OCI-M1 (cell line): ENCODE data around the gene BIVM.
"Not testable (repeated sequence)": the region's sequence is repeated elsewhere in the genome, so short reads cannot be mapped to it uniquely, and the experiment has no call there.

Experiments used
- DNase-seq: peaks from one replicate; lab custom pipeline; 2025; lab: John Stamatoyannopoulos, UW

BIVM gene, protein sequence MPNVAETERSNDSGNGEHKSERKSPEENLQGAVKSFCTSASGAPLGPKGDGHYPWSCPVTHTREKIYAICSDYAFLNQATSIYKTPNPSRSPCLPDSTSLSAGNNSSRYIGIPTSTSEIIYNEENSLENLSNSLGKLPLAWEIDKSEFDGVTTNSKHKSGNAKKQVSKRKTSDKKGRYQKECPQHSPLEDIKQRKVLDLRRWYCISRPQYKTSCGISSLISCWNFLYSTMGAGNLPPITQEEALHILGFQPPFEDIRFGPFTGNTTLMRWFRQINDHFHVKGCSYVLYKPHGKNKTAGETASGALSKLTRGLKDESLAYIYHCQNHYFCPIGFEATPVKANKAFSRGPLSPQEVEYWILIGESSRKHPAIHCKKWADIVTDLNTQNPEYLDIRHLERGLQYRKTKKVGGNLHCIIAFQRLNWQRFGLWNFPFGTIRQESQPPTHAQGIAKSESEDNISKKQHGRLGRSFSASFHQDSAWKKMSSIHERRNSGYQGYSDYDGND

DNA sequence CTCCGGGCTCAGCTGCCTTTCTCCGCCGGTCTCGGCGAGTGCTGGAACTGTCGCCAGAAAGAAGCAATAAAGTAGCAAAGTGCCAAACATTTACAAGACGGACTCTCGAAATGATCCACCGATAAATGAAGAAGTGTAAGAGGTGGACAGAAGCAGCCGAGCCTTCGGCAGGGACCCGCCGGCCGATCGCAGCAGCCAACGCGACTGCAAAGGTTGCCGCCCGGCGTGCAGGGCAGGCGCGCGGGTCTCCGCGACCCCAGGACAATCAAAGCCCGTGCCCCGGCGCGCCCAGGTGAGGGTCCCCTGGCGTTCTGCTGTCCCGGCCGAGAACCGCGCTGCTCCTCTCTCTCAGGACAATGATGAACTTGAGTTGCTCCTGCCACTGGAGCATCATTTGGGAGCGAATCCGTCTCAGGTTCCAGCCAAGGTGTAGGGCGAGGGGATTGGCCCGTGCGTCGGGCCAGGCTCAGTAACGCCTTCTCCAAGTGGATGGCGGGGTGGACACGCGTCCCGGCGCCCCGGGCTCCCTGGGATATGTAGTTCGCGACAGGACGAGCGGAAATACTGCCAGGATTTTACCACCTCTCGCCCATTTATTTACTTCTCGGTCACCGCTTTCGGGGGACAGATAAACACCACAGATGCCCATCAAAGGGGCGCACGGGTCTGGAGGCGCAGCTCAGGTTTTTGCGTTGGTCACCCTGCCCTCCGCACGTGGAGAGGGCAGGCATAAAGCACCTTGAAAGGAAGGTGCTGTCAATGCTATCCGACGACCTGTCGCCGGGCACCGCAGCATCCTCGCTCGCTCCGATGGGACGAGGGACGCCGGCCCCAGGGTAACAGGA, at the start of gene BIVM, which contains the start of gene POGLUT2:
BIVM (plus strand) TSS at position 539 of the 845 bp plus-strand sequence. CDS start 8,149 bp downstream, outside the sequence.
POGLUT2 (minus strand) TSS at position 396 of the 845 bp plus-strand sequence; CDS start at position 90, 306 bp downstream.
- peak; percentile 93 for DNase-seq

DNA sequence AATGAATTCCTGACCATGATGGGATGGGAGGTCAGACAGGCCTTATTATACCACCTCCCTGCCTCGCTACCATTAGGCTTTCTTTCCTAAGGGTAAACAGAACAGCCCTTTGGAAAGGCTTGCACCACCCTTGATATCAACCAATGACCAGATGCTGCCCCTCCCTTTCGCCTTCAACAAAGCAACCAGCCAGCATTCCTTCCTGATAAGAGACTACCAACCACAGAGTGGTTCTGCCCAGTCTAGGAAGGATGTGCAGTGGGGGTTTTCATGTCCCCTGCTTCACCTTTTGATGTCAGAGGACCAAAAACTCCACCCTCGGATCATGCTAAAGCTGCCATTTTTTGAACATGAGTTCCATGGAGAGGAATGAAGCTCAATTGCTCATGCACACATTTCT, 47.0 kb upstream of the BIVM start:
- DNase-seq = peak; percentile 39

DNA sequence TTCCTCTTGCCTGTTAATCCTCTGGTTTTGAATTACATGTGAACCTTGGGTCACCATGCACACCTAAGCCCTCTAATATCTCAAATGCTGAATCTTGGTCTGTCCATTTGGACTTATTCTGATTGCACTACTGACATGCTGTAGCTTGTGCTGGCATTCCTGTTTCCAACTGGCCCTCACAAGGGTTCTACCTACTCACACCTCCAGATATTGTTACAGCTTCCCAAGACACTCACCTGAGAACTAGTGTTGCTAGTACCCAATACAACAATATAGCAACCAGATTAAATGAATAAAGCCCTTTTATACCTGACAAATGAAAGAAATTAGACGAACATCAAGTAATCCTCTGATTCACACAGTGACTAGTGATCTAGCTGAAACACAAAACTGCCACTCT, 41.9 kb upstream of the BIVM start:
- no peak for DNase-seq

DNA sequence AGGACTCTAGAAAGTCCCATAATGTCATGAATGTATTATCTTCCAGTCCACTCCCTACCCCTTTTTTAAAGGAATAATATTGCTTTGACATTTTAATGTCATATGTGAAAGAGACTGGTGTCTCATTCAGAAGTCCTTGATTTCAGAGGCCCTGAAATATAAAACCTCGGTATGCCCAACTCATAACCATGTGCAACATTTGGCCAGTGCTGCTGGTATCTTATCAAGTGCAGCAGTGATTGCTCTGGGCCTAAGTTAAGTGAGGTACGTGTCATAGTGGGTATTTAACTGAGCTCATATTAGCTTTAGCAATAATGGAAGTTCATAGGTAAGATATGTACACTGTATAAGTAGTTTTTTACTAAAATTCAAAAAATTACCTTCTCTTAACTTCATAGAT, 40.1 kb upstream of the BIVM start:
- DNase-seq = no peak

DNA sequence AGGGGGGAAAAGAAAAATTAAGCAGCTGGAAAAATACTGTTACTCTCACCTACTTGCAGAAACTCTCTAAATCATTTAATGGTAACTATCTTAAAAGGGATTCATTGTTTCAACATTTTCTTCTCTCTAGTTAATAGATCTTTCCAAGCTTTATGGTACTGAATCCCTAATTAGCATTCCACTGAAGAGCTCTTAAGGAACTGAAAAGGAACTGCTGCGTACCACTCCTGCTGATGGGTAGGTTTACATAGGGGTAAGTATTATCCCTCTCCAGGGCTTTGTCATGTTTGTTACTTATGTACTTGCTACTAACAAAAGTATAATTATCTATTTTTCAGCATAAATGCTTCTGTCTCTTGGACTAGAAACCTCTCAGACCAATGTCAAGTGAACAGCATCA, 37.8 kb upstream of the BIVM start:
- no peak for DNase-seq

DNA sequence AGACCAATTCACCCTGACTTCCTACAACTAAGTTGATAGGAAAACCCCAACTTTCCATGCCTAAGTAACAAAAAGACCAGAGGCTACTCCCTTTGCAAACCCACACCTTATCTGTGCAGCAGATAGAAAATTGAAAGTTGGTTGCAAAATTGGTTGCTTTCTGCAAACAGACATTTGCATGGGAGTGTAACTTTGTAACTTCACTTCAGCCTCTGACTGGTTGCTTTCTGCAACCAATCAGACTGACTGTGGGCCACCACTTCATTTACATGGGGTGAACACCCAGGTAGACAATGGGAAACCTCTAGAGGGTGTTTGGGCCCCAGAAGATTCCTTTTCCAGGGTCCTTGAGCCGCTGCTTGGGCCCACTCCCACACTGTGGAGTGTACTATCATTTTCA, 35.2 kb upstream of the BIVM start:
- peak; percentile 54 for DNase-seq

DNA sequence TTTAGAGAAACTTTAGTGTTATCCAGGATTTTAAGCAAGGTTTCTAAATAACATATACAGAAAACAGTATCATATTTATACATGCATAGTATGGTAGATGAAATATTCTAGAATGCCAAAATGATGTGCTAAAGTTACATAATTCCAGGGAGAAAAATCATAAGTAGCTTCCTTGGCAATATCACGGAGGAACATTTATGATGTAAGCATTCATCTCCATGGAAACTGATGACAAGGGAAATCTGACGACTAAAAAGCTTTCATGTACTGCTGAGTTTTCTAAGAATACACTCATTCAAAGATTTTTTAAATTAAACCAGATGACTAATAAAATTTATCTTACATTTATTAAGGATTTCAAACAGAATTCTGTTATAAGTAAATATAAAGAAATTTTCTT, 30.0 kb upstream of the BIVM start:
- no peak for DNase-seq

DNA sequence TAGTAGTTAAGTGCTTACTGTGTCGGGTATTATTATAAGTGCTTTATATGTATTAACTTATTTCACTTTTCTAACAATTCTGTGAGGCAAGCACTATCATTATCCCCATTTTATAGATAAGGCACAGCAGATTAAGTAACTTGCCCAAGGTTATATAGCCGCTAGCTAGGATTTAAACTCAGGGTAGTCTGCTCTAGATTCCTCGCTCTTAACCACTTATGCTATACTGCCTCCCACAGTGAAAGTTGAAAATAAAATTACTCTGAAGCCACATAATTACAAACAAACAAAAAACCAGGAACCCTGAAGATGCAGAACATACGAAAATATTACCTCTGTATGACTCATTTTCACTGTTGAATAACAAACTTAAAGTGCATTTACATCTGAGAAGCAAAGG, 29.2 kb upstream of the BIVM start:
- DNase-seq = peak; percentile 32

DNA sequence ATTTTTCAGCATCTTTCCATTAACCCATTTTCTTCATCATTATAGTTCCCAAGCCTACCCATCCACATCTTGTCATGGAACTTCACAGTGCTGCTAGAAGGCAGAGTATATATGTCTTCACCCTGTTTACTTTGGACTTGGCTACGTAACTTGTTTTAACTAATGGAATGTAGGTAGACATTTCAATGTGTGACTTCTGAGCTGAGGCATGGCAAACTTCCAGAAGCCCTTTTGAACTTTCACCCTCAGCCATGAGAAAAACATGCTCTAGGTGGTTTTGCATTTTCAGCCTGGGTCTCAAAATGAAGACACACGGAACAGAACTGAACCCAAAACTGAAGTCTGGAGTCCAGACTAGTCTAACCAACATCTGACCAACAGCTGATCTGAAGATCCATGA, 28.5 kb upstream of the BIVM start:
- DNase-seq = no peak

DNA sequence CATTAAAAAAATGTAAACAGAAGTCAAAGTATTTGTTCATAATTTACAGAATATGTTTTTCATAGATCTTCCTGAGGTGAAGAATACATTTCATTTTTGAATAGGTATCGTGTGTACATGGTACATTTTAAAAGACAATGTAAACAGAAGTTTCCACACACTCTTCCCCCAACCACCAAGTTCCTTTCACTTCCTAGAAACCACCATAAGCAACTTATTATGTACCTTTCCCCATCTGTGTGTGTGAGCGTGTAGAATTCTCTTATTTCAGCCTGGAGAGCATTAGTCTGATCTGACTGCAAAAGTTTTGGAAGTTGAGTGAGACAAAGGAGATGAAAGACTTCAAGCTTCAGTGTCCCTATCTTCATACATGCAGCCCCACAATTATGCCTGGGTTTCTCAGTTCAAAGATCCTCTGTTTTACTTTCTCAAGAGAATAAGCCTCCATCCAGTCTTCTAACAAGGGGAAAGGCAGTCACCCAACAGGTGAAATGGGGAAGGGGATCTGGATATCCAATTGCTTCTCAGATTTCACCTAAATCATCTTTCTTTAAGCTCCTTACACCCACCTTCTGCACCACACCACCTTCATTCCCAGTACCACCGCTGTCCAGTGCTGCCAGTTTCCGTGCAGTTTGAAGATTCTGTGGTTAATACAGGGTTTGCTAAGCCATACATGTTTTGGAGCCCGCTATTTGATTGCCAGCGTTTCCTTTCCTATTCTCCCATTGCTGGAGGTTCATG, 27.4 kb upstream of the BIVM start:
- peak; percentile 40 for DNase-seq

DNA sequence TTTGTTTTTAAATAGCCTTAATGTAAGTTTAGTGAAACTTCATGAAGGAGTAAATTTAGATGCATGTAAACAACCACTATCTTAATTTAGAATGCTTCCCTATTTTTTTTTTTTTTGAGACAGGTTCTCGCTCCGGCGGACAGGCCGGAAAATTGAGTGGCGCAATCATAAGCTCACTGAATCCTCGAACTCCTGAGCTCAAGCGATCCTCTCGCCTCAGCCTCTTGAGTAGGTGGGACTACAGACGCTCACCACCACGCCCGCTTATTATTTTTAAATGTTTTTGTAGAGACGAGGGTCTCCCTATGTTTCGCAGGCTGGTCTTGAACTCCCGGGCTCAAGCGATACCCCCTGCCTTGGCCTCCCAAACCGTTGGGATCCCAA, 26.9 kb upstream of the BIVM start:
- DNase-seq = no peak

DNA sequence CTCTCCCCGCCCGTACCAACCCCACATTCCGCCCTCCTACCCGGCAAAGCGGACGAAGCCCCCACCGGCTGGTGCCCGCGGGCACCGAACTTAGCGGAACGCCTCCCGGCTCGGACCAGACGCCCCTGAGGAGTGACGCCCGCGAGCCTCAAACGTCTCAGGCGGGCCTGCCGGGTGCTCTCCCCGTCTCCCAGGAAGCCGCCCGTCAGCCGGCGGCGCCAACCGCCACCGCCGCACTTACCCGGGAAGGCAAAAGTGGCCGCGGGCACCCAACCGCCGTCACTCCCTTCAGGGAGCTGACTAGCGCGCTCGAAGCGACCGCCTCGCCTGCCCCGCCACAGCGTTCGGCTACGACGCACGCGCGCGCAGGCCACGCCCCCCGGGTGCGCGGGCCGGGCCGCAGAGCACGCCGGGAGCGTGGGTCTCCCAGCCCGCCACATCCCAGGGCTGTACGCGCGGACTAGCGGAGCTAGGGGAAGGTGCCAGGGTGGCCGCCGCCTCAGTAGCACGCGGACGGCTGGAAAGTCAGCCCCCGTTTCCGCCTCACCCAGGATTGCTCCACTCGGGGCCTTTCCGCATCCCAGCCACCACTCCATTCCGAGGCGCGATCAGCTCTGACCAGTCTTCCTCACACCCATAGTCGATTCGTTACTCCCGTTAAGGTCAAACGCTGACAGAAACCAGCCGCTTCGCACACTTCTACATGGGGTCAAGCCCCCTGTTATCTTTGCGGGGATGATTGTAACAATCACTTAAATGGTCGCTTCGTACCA, 25.3 kb upstream of the BIVM start, which contains the start of gene TEX30:
TEX30 (minus strand) TSS at position 346 of the 773 bp plus-strand sequence. CDS start 3,760 bp downstream, outside the sequence.
- peak; percentile 93 for DNase-seq

DNA sequence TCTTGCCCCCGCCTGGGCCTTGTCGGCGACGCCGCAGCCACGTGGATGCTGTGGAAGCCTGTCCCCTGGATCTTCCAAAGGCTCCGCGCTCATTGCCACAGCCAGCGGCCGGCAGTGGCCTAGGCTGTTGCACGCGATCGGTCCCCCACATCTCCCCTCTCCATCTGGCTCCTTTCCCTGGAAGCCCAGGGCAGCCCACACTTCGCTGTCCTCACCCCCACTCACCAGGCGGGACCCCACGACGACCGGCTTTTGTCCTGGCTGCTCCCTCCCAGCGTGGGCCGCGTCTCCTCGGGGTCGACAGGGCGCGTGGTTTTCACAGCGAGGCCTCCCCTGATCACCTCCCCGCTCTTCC, 24.7 kb upstream of the BIVM start:
- no peak for DNase-seq

DNA sequence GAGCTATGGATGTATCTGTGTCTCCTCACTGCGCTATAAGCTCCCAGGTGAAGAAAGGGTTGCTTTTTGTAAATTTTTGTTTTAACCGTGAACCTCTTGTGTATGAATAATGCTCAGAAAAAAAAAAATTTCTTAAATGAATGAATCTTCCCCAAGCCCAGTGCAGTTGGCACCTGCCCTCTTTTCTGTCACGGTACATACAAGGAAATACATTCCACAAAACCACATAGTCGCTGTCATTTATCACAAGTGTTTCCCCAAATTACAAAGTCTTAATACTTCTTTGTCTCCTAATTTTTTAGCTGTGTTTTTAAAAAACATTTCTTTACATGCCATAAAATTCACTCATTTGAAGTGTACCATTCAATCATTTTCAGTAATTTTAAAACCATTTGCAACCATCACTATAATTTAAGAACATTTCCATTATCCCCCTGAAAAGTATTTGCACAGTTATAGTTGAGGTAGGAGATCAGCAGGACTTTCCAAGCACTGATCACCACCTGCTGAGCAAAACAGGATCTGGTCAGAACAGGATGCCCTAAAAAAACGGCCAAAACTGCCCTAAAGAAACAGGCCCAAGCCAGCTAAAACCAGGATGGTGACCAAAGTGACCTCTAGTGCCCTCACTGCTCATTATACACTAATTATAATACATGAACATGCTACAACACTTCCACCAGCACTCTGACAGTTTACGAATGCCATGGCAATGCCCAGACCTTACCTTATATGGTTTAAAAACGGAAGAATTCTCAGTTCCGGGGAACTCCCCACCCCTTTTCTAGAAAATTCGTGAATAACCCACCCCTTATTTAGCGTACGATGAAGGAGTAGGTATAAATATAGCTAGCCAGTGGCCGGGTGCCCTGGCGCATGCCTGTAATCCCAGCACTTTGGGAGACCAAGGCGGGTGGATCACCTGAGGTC, 24.1 kb upstream of the BIVM start:
- DNase-seq = peak; percentile 63

DNA sequence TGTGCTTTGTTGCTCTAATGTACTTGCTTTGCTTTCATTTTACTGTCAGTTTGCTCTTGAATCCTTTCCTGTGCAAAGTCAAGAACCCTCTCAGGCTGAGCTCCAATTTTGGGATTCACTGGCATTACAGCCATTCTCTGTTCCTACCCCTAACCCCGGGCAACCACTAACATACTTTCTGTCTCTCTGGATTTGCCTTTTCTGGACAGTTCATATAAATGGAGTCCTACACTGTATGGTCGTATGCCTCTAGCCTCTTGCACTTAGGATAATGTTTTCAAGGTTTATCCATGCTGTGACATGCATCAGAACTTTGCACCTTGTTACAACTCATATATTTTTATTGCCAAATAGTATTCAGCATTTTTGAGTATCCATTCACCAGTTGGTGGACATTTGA, 22.6 kb upstream of the BIVM start:
- no peak for DNase-seq

DNA sequence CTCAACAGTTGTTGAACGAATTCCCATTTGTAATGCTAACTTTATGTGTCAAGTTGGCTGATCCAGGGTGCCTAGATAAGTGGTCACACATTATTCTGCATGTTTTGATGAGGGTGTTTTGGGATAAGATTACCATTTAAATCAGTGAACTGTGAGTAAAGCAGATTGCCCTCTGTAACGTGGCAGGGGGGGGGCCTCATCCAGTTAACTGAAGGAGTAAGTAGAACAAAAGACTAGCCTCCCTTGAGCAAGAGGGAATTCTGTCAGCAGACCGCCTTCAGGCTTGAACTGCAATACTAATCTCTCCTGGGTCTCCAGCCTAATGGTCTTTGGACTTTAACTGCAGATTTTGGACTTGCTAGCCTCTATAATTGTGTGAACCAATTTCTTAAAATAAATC, 21.2 kb upstream of the BIVM start:
- DNase-seq = no peak

DNA sequence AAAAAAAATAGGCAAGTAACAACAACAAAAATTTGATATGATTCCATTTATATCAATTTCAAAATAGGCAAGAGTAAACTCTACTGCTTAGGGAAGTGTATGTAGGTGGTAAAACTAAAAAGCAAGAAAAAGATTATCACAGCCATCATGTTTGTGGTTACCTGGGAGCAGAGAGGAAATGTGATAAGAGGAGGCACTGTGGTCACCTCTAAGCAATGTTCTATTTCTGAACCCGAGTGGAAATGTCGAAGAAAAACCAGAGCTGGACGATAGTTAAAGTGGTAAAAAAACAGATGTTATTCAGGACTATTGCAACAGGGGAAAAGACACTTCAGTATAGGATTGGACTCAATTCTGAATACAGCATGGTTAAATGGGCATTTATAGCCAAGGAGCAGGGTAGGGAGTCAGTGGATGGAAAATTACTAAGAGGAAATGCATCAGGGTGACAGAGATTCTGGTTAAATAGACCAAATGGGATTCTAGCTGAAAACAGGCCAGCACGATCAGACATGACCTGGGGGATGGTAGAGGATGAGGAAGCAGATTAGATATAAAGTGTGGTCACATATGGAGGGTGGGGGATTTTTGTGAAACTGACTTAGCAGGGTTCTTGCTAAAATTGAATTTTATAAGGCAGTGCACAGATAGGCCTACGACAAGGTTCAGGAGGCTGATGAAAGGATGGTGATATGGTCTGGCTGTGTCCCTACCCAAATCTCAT, 19.3 kb upstream of the BIVM start:
- DNase-seq = peak; percentile 94

DNA sequence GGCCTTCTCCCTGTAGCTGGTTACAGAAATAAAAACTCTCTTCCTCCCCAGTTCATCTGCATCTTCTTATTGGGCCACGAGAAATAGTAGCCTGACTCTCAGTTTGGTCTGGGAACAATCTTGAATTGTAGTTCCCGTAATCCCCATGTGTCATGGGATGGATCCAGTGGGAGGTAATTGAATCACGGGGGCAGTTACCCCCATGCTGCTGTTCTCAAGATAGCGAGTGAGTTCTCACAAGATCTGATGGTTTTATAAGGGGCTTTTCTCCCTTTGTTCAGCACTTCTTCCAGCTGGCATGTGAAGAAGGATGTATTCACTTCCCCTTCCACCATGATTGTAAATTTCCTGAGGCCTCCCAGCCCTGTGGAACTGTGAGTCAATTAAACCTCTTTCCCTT, 18.3 kb upstream of the BIVM start:
- DNase-seq = not testable (repeated sequence)

DNA sequence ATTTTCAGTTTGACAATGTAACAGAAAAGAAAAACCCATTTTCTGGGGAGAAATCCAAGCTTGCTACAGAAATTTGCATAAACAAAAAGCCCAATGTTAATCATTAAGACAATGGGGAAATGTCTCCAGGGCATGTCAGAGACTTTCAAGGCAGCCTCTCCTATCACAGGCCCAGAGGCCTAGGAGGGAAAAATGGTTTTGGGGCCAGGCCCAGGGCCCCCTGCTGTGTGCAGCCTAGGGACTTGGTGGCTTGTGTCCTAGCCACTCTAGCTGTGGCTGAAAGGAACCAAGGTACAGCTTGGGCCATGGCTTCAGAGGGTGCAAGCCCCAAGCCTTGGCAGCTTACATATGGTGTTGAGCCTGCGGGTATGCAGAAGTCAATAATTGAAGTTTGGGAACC, 17.3 kb upstream of the BIVM start:
- no peak for DNase-seq

DNA sequence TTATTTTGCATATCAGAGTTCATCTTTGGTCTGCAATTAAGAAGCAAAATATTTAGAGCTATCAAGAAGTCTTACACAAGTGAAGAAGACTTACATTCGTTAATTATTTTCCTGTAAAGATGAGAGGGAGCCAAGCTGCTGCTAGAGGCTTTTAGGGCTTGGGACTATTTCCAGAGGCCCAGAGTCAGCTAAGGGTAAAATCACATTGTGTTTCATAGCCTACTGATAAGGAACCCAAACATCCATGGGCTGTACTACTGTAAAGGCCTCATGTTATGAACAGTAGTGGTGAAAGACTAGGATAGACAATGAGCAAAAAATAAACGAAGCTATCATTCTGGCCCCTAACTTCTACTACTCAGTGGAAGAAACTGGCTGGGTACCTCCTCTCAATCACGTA, 14.4 kb upstream of the BIVM start:
- DNase-seq = no peak
